H1 (cell line): ENCODE measurements around the gene GNG13. TPM values are rescaled to one million over a fixed set of nuclear protein-coding genes. Genes with fewer than 3 reads are reported as not detected.

Source experiments
- polyA plus RNA-seq, 7 experiments: library from polyadenylated mRNA; depleted of rRNA in 3 of 7; stranded (reverse) in 5 of 7; unstranded in 2 of 7; fragments of >200 nt in 5 of 7; fragments of 200-250 nt in 2 of 7; gene quantifications; 1 replicate in 5 of 7; 2 replicates in 1 of 7; 4 replicates in 1 of 7; pipeline versions ENCODE4 v1.2.1 to v1.2.3, GENCODE V29; 2011 to 2013; ENCODE audit warnings: missing spikeins in 2 of 7, mixed read lengths in 2 of 7
- total RNA-seq: library from RNA; stranded (reverse); fragmentation: NEBNext Ultra II Directional; extraction: Animal tissue kit (Norgen Biotek cat#: 25700); gene quantifications from 2 replicates; pipeline ENCODE4 v1.2.1, GENCODE V29; 2021
- TF ChIP-seq, protein P1 (sequence below): fragments of 300-600 bp; sonication (generic); IDR thresholded peaks from 2 replicates; pipeline ENCODE4 v1.7.1; 2012; ENCODE audit warnings: low read length, moderate library complexity, mild to moderate bottlenecking, inconsistent platforms; ENCODE audit not compliant: insufficient replicate concordance

Gene GNG13
- total and polyA plus RNA-seq, 2 of the 8 experiments (the other 6 are each of a cell fraction or from before 2014, with no cell fraction given): not detected

DNA sequence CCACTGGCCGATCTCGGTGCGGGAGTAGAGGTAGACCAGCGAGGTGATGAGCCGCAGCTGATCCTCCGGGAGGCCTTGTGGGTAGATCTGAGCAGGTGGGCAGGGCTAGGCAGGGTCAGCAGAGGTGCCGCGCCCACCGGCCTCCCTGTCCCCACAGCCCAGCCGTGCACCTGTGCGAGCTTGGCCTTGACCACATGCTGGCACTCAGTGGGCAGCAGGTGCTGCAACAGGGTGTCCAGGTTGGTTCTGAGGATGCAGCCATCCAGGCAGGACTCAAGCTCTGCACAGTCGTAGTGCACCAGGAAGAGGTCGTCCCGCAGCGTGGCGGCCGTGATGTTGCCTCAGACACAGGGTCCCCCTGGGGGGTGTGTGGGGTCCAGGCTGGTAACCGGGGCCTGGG, 27.6 kb downstream of the GNG13 start (continued):
- TF ChIP-seq, protein P1, sequence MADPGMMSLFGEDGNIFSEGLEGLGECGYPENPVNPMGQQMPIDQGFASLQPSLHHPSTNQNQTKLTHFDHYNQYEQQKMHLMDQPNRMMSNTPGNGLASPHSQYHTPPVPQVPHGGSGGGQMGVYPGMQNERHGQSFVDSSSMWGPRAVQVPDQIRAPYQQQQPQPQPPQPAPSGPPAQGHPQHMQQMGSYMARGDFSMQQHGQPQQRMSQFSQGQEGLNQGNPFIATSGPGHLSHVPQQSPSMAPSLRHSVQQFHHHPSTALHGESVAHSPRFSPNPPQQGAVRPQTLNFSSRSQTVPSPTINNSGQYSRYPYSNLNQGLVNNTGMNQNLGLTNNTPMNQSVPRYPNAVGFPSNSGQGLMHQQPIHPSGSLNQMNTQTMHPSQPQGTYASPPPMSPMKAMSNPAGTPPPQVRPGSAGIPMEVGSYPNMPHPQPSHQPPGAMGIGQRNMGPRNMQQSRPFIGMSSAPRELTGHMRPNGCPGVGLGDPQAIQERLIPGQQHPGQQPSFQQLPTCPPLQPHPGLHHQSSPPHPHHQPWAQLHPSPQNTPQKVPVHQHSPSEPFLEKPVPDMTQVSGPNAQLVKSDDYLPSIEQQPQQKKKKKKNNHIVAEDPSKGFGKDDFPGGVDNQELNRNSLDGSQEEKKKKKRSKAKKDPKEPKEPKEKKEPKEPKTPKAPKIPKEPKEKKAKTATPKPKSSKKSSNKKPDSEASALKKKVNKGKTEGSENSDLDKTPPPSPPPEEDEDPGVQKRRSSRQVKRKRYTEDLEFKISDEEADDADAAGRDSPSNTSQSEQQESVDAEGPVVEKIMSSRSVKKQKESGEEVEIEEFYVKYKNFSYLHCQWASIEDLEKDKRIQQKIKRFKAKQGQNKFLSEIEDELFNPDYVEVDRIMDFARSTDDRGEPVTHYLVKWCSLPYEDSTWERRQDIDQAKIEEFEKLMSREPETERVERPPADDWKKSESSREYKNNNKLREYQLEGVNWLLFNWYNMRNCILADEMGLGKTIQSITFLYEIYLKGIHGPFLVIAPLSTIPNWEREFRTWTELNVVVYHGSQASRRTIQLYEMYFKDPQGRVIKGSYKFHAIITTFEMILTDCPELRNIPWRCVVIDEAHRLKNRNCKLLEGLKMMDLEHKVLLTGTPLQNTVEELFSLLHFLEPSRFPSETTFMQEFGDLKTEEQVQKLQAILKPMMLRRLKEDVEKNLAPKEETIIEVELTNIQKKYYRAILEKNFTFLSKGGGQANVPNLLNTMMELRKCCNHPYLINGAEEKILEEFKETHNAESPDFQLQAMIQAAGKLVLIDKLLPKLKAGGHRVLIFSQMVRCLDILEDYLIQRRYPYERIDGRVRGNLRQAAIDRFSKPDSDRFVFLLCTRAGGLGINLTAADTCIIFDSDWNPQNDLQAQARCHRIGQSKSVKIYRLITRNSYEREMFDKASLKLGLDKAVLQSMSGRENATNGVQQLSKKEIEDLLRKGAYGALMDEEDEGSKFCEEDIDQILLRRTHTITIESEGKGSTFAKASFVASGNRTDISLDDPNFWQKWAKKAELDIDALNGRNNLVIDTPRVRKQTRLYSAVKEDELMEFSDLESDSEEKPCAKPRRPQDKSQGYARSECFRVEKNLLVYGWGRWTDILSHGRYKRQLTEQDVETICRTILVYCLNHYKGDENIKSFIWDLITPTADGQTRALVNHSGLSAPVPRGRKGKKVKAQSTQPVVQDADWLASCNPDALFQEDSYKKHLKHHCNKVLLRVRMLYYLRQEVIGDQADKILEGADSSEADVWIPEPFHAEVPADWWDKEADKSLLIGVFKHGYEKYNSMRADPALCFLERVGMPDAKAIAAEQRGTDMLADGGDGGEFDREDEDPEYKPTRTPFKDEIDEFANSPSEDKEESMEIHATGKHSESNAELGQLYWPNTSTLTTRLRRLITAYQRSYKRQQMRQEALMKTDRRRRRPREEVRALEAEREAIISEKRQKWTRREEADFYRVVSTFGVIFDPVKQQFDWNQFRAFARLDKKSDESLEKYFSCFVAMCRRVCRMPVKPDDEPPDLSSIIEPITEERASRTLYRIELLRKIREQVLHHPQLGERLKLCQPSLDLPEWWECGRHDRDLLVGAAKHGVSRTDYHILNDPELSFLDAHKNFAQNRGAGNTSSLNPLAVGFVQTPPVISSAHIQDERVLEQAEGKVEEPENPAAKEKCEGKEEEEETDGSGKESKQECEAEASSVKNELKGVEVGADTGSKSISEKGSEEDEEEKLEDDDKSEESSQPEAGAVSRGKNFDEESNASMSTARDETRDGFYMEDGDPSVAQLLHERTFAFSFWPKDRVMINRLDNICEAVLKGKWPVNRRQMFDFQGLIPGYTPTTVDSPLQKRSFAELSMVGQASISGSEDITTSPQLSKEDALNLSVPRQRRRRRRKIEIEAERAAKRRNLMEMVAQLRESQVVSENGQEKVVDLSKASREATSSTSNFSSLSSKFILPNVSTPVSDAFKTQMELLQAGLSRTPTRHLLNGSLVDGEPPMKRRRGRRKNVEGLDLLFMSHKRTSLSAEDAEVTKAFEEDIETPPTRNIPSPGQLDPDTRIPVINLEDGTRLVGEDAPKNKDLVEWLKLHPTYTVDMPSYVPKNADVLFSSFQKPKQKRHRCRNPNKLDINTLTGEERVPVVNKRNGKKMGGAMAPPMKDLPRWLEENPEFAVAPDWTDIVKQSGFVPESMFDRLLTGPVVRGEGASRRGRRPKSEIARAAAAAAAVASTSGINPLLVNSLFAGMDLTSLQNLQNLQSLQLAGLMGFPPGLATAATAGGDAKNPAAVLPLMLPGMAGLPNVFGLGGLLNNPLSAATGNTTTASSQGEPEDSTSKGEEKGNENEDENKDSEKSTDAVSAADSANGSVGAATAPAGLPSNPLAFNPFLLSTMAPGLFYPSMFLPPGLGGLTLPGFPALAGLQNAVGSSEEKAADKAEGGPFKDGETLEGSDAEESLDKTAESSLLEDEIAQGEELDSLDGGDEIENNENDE: no peak
